Activated CD8-positive, alpha-beta memory T cell treated with anti-CD3 and anti-CD28 coated beads, Interleukin-2, amount 50 U/mL, for 24 hours (primary cell): Measurements from ENCODE around the gene ACE.

Experiments used
- DNase-seq: peaks from one replicate; pipeline ENCODE4 v3.0.0-alpha.2; 2020; ENCODE audit errors: extremely low read depth

ACE gene

DNA sequence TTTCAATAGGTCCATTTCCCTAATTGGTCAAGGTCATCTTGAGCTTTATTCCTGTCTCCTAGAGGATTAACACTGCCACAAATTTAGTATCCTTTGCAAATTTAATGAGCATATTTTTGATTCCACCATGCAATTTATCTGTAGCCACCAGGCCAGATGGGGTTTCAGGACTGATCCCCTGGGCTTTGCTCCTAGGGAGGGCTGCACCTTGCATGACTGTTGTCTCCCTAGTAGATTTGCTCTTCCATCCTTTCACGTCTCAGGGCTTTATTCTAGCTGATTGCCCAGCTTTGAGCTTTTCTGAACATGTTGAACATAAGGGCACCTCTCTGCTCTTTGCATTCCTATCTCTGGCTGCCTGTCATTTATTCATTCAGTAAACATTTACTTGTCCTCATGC, 38.6 kb downstream of the ACE start:
- DNase-seq, result no peak

DNA sequence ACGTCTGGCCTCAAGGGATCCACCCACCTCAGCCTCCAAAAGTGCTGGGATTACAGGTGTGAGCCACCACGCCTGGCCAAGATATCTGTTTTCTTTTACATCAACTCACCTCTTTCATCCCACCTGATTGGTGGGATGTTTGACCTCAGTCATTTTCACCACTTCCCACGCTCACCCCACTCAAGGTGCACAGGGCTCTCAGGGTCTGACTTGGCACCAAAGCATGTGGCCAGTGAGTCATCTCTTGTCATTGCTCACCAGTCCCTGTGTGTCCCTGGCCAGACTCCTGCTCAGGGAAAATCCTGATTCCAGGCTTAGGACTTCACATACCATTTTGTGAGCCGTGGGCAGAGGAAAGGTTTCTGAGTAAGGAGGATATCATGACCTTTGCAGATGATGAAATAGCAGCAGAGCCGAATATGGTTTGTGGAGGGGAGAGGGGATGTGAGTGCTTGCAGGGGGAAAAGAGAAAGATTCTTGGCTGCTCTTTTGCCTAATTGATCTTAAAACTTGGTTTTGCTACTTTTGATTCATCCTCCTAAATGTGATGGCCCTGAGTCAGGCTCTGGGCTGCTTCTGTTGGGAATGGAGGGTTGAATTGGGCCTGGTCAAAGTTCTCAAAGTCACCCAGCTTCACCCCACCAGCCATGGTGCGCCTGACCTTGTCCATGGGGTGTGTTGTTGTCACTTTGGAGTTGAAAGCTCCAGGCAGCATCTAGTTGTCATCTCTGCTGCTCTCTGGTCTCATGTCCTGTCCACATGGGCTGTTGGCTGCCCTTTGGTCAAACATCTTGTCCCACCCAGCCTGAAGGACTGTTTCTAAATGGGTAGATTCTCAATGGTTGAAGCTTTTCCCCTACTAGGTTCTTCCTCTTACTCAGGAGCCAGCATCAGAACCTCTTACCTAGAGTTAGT, 40.3 kb downstream of the ACE start:
- no peak for DNase-seq

DNA sequence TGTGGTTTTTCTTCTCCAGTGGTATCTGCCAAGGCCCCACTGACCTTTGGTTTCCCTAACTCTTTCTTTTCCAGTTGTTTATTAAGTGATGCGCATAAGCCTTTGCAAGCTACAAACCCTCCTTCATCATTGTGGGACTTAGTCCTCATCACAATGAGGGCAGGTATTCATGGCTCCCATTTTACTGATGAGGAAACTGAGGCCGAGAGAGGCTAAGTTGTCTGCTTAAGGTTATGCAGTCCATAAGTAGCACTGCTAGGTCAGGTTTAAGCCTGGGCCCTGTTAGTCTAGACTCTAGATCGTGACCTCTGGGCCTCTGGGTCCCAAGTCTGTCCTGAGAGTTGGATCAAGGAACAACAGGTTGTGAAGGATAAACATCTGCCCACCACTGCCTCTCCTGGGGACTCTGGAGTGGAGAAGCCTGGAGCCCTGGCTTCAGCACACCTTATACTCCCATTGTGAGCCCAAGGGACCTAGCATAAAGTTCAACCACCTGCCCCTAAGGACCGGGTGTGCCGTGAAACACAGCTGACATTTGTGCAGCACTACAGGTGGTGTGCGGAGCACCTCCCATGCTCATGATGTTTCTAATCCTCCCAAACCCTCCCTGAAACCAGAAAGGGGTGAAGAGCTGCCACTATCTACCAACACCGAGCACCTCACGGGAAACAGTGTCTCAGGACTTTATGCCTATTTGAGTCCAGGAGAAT, 41.1 kb downstream of the ACE start:
- no peak for DNase-seq

DNA sequence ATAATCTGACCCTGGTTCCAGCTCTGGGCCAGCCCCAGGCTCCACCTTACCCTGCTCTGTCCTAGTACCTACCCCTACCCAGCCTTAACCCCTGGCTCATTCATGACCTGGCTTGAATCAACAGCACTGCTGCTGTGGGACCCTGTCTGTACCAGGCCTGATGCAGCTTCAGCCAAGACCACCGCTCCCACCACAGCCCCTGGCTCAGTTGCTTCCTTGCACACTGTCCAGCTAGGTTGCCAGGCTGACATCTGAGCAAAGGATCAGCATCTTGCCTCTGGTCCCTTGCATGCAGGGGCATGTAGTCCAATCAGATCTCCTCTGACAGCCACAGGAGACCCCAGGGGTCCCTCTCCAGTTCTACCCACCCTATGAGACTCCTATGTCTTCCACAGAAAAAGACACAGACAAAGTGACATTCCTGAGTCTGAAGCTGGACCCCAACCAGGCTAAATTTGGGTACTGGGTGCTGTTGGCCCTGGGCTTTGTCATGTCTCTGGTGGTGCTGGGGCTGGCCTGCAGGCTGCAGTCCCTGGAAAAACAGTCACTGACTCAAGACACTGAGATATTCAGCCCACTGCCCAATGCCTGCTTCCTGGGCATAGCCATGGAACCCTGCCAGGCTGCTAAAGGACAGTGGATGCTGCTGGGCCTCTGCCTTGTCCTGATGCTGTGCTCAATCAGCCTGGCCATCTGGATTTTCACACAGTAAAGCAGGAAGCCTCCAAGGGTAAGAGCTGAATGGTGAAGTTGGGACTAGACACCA, 42.4 kb downstream of the ACE start:
- DNase-seq, result no peak

DNA sequence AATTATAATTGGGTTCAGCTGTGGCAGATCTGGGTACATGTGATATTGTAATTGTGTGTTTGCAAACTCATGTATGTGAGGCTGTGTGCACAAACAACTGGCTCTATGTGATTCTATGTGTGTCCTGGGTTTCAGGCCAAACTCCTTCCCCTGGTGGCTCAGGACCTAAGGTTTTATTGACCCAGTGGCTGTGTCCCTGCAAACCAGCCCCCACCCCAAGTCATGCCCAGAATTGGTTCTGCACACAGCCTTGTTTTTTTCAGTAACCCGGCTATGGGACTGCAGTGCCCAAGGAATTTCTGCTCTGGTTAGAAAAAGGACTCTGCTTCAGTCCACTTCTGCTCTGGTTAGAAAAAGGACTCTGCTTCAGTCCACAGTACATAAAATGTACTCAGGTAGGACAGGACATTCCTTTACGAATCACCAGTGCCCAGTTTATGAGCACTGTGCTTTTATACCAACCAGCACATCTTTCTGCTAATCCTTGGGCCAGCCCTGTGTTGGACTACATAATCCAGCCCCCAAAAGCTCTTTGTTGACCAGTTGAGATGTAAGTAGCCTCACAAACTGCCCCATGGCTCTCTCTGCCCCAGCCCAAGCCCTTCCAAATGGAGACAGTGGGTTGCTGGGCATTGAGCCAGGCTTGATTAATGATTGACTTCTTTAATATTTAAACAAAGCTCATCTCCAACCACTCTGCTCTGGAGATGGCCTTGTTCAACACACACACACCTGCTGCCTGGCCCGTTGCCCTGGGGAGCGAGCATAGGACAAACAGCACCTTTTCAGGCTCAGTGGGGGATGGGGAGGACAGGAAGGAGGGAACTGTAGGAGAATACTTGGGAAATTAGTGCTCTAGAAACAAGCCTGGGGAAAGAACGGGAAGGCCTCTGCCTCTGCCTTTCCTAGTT, 43.4 kb downstream of the ACE start:
- no peak for DNase-seq

DNA sequence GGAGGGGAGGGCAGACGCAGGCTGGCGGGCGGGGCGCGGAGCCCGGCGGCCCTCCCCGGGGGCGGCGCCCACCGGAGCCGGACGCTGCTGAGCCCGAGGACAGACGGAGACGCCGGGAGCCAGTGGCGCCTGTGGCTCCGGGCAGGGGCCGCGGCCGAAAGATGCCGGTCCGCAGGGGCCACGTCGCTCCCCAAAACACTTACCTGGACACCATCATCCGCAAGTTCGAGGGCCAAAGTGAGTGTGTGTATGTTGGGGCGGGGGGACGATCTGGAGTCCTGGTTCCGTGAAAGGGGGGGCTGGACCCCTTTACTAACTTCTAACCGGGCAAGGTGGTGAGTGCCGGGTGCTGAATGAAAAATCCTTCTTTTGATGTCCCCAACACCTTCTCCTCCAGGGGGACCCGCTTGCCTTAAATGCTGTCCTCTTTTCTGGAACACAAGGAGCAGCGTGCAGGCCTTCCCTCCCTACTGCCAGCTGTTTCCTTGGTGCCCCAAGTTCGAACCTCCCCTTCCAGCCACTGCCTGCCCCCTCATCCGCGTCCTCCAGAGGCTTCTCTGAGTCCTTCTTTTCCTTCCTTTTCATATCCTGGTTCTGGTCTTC, 46.5 kb downstream of the ACE start, which contains the start of gene KCNH6:
Gene KCNH6 (plus strand): TSS at position 106 of the 603 bp plus-strand sequence. CDS start 56 bp downstream, at position 162.
- DNase-seq, result no peak

DNA sequence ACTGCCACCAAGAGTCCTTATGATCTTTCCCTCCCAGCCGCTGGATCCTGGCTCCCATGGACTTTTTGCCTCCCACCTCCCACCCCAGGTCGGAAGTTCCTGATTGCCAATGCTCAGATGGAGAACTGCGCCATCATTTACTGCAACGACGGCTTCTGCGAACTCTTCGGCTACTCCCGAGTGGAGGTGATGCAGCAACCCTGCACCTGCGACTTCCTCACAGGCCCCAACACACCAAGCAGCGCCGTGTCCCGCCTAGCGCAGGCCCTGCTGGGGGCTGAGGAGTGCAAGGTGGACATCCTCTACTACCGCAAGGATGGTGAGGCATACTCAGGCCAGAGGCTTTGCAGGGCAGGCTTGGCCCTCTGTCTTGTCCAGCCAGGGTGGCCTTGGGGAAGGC, 47.2 kb downstream of the ACE start:
- no peak for DNase-seq

DNA sequence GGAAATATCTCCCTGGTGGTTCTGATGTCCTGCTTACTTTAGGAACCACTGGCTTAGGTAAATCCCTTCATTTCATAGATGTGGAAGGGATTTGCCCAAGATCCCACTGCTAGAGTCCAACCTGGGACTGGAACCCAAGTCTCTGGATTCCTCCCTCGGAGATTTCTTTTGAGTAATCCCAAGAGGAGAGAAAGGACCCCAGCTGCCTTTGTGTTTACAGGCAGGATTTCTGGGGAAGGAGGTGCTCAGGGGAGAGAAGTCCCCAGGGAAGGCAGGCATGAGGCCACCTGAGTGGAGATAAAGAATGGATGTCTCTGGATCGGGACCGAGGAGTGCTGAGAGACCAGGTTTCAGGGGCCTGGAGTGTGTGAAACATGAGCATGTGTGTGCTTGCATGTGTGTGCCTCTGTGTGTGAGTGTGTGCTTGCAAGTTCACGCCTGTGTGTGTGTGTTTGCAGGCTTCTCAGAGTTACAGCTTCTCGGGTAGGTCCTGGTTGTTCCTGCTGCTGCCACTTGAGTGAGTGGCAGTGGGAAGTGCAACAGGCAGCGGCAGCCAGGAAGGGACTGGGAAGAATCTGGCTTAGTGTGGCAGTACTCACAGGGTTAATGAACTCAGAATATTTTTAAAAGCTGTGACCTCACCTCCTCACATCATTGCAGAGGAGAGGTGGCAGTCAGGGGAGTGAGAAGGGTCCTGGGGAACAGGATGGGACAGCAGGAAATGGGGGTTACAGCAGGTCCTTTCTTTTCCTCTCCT, 48.5 kb downstream of the ACE start:
- DNase-seq, result no peak

DNA sequence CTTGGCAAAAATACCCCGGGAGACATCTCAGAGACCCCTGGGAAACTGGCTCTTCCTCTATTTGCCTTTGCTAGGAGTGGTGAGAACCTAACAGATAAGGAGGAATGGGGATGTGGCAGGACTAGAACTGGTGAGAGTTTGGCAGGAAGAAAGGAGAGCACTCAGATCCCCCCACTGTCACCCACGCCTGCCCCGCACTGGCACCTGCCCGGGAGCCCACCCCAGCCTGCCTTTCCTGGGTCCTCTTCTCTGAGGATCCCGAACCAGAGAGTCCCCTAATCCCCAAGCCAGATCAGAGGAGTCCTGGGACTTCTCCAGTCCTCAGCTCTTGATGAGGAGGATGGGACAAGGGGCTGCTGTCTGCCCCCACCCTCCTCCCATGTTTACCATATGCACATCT, 50.0 kb downstream of the ACE start:
- DNase-seq, result no peak

DNA sequence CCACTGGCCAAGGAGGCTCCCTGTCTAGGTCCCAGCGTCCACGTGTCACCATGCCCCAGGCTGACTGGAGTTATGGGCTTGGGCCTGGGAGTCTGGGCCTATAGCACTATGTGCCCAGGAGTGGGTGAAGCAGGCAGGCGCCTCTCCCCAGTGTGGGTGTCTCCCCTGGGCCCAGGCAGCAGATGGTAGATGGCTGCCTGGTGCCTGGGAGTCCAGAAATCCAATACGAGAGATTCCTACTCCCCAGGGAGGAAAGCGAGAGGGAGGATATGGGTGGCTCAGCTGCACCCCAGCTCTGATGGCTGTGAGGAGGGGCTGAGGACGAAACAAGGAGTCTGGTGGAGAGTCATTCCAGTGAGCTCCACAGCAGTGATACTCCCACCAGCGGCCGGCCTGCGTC, 51.3 kb downstream of the ACE start:
- DNase-seq, result no peak

DNA sequence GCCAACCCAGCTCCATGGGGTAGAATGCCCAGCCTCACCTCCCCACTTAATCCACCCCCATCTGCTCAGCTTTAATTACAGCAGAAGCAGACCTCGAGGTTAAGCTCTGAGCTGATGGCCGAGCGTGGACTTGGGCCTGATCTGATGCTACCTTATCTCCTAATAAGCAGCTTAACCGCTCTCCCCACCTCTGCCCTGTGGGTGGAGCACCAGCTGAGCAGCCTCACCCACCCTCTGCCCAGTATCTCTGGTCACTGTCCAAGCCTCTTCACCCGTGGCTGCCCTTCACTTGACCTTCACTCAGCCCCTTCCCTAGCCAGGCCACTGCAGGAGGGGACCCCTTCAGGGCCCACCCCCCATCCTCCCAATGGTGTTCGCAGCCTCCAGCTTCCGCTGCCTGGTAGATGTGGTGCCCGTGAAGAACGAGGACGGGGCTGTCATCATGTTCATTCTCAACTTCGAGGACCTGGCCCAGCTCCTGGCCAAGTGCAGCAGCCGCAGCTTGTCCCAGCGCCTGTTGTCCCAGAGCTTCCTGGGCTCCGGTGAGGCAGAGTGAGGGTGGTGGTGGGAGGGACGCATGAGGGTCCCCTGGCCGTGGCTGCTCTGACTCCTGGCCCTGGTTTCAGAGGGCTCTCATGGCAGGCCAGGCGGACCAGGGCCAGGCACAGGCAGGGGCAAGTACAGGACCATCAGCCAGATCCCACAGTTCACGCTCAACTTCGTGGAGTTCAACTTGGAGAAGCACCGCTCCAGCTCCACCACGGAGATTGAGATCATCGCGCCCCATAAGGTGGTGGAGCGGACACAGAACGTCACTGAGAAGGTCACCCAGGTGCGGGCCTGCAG, 53.1 kb downstream of the ACE start:
- DNase-seq, result no peak

DNA sequence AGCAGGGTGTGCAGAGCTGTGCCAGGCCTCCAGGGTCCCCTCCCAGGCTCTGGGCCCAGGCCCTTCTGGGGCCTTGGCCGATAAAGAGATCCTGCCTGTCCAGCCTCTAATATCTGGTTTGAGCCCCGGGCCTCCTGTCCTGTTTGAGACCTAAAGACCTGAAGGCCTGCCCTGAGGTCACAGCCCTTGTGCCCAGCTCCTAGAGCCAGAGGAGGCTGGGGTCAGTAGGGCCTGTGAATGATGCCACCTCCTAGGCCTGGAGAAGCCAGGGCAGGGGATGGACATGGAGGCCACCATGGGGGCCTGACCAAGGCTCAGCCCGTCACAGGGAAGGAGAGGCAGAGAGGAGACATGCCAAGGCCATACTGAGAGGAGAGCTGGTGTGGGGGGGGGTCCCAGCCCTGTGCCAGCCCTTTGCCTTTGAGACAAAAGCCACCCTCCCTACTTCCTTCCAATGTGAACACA, 53.7 kb downstream of the ACE start:
- DNase-seq, result no peak

DNA sequence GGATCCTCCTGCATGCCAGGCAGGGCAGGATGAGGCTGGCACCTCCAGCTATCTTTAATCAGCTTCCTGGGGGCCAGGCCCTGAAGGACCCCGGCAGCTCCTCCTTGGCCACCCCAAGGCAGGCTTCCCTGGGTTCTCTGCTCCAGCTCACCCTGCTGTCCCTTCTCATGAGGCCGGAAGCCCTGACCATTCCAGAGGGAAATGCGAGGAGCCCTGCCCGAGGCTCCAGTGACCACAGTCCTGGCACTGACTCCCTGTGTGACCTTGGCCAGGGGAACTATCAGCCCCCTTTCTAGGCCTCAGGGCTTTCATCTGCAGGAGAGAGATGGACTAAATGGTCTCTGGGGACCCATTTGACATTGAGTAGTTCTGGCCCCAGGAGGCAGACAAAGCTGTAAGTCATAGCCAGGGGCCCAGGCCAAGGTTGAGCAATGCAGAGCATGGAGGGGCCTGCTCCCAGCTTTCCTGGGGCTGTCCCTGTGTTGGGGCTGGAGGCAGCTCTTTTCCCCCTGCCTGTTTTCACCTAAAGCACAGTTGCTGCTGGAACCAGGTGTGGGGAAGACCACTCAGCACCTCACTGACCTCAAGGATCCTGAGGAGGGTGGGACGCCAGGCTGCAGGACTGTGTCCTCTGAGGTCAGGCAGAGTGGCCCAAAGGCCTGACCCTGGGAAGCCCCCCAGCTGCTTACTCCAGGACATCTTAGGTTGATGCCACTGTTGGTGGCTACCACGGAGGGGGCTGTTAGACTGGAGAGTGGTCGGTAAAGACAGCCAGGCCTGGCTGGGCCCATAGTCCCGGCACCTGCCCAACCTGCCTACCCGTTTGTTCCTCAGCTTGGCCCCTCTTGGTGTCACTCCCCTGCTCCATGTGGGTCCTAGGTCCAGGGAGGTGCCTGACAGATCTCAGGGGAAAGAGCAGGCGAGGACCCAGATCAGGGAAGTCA, 54.4 kb downstream of the ACE start:
- no peak for DNase-seq

DNA sequence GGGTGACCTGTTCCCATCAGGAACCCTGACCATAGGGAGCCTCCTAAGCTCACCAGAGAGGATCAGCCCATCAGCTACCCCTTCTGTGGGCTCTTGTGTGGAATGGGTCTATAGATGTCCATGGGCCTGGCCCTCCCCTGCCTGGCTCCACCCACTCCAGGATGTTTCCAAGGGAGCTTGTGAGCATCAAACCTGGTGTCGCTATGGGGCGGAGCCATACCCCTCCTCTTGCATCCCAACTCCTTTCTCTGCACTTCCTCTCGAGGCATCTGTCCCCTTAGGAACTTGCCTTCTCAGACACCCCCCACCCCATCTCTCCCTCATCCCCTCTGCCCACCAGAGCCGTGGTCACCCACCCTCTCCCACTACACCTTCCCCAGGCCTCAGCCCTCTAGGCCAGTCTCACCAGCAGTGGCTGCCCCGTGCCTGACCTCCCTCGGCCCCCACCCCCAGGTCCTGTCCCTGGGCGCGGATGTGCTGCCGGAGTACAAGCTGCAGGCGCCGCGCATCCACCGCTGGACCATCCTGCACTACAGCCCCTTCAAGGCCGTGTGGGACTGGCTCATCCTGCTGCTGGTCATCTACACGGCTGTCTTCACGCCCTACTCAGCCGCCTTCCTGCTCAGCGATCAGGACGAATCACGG, 56.7 kb downstream of the ACE start:
- no peak for DNase-seq

DNA sequence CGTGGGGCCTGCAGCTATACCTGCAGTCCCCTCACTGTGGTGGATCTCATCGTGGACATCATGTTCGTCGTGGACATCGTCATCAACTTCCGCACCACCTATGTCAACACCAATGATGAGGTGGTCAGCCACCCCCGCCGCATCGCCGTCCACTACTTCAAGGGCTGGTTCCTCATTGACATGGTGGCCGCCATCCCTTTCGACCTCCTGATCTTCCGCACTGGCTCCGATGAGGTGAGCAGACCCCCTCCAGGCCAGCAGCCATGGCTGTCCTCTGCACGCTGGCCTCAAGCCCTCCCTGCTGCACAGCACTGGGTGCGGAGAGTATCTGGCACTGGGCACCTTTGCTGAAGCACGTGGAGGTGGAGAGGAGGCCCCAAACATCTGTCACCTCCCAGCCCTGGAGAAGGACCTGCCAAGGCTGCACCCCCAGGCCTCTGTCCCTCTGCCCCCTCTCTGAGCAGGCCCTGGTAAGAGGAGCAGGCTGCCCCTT, 57.3 kb downstream of the ACE start:
- DNase-seq, result no peak

DNA sequence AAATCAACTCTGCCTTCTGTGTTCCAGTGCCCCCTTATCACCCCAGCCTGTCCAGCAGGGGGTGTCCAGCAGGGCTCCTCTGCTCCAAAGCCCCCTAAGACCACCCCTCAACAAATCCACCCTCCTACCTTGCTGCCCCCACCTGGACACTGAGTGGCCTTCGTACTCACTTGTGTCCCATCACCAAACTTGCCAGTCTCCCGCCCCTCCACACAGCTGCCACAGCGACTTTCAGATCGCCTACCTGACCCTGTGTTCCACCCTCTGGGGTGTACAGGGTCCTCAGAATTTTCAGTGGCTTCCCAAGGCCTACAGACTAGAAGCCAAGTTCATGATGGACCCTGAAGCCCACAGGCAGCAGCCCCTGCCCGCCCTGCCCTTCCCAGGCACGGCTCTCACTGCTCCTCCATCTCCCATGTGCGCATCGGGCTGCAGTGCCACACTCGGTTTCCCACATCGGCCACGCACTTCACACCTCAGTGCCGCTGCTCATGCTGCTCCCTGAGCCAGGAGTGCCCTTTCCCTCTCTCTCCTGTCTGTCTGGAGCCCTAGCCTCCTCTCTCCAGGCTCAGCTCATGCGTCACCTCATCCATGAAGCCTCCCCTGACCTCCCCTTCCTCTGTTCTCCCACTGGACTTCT, 58.1 kb downstream of the ACE start:
- DNase-seq, result no peak

DNA sequence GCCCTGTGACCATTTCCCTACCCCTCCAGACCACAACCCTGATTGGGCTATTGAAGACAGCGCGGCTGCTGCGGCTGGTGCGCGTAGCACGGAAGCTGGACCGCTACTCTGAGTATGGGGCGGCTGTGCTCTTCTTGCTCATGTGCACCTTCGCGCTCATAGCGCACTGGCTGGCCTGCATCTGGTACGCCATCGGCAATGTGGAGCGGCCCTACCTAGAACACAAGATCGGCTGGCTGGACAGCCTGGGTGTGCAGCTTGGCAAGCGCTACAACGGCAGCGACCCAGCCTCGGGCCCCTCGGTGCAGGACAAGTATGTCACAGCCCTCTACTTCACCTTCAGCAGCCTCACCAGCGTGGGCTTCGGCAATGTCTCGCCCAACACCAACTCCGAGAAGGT, 58.8 kb downstream of the ACE start:
- DNase-seq, result no peak
